Colonic mucosa (tissue), 4 donors: ENCODE results near the gene RNF113B. TPM values are rescaled to one million over a fixed set of nuclear protein-coding genes. Genes with fewer than 3 reads are reported as not detected.

Source experiments
- DNase-seq: peaks from one replicate; pipeline ENCODE4 v3.0.0-alpha.2; 2020
- H3K27ac ChIP-seq: fragments of 200-600 bp; one replicate; pipeline ENCODE4 v1.8.0; 2021
- H3K27me3 ChIP-seq: fragments of 200-600 bp; one replicate; pipeline ENCODE4 v1.8.0; 2021
- H3K36me3 ChIP-seq: fragments of 200-600 bp; one replicate; pipeline ENCODE4 v1.8.0; 2021
- H3K4me1 ChIP-seq: fragments of 200-600 bp; one replicate; pipeline ENCODE4 v1.8.0; 2021; ENCODE audit warnings: mild to moderate bottlenecking
- H3K4me3 ChIP-seq: fragments of 200-600 bp; one replicate; pipeline ENCODE4 v1.8.0; 2021
- H3K9ac ChIP-seq, 2 donors: one replicate each; pipeline ENCODE4 v1.7.0; 2013; ENCODE audit warnings: control low read depth in 2 of 2, low read depth in 2 of 2, low read length in 2 of 2
- H3K9me3 ChIP-seq: fragments of 200-600 bp; one replicate; pipeline ENCODE4 v1.8.0; 2021
- intact Hi-C: fragments of 100-400 bp; cut with DNase I; formaldehyde crosslinking; loops from one replicate; pipeline ENCODE4 v1.14.1; 2022
- total RNA-seq, 2 donors: library from RNA; stranded (reverse); fragmentation: NEBNext Ultra II Directional in 1 of 2; extraction: Animal tissue kit (Norgen Biotek cat#: 25700) in 1 of 2; gene quantifications; one replicate each; pipeline ENCODE4 v1.2.1, GENCODE V29; 2021
- TF ChIP-seq, protein P1 (sequence below): fragments of 200-600 bp; IDR thresholded peaks from one replicate; pipeline ENCODE4 v1.8.0; 2022; ENCODE audit warnings: antibody characterized with exemption, mild to moderate bottlenecking
- donor health status: healthy.
- donor health status: DM: no; HTN: no; CAD: no.
- donor health status: DM: no; HTN: no; CAD: no.

Gene RNF113B
- total RNA-seq, 2 donors from 2014 or later, result not detected

DNA sequence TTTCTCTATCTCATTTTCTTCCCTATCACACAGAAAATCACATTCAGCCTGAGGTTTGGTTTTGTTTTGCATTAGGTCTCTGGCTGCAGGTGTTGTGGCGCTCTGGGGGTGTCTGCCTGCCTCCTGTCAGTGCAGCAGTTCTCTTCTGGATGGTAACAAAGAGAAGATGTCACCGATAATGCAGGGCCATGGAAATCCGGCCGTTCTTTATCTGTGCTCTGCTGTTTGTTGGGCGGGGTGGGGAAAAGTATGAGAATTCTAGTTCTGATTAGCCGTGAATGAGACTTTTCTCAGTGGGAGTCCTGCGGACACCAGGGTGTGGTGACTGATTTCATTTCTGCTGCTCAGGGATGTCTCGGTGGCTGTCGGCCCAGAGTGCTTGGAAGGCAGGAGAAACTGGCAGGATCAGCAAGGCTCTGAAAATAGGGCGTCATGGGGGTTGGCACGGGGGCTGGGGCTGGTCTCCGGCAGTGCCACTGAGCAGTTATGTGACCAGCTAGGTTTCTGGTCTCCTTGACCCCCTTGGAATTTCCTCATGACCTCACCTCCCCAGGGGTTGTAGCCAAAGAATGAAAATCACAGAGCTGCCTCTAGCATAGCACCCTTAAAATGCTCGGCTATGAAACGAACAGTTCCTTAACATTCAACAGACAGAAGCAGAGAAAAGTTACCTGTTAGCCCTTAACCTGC, 5.0 kb downstream of the RNF113B start:
- H3K36me3 ChIP-seq, result no peaks in the 10 kb centered on the region
- TF ChIP-seq, protein P1, sequence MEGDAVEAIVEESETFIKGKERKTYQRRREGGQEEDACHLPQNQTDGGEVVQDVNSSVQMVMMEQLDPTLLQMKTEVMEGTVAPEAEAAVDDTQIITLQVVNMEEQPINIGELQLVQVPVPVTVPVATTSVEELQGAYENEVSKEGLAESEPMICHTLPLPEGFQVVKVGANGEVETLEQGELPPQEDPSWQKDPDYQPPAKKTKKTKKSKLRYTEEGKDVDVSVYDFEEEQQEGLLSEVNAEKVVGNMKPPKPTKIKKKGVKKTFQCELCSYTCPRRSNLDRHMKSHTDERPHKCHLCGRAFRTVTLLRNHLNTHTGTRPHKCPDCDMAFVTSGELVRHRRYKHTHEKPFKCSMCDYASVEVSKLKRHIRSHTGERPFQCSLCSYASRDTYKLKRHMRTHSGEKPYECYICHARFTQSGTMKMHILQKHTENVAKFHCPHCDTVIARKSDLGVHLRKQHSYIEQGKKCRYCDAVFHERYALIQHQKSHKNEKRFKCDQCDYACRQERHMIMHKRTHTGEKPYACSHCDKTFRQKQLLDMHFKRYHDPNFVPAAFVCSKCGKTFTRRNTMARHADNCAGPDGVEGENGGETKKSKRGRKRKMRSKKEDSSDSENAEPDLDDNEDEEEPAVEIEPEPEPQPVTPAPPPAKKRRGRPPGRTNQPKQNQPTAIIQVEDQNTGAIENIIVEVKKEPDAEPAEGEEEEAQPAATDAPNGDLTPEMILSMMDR, result no peak
- peaks cover 8% of the 10 kb centered on the region for H3K4me1 ChIP-seq
- no peak for DNase-seq
- intact Hi-C loops, result no loop called here
- no peaks in the 10 kb centered on the region for H3K27me3 ChIP-seq
- peak overlapping the region in 1 of 2 donors; percentile 12 for H3K9ac ChIP-seq
- no peaks in the 10 kb centered on the region for H3K9me3 ChIP-seq
- H3K4me3 ChIP-seq, result no peak overlapping the region
- H3K27ac ChIP-seq, result peak overlapping the region; percentile 47

DNA sequence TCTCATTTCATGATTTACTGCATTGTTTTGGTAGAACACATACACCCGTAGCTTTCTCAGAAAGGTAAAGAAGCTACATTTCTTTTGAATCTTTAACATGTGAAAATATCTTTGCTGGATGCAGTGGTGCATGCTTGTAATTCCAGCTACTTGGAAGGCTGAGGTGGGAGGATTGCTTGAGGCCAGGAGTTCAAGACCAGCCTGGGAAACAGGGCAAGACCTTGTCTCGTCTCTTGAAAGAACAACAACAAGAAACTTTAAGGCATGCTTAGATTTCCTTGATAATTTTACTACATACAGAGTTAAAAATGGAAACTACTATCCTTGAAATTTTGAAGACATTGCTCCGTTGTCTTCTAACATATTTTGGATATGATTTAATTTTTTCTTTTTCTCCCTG, 7.7 kb downstream of the RNF113B start:
- TF ChIP-seq, protein P1, result no peak
- Histone ChIP-seq H3K9ac (no peak overlapping the region), H3K9me3 (no peaks in the 10 kb centered on the region), H3K4me1 (peaks cover 8% of the 10 kb centered on the region), H3K27me3 (no peaks in the 10 kb centered on the region), H3K36me3 (no peaks in the 10 kb centered on the region), H3K27ac (no peak overlapping the region), H3K4me3 (no peak overlapping the region)
- DNase-seq, result no peak
- intact Hi-C loops, result no loop called here

DNA sequence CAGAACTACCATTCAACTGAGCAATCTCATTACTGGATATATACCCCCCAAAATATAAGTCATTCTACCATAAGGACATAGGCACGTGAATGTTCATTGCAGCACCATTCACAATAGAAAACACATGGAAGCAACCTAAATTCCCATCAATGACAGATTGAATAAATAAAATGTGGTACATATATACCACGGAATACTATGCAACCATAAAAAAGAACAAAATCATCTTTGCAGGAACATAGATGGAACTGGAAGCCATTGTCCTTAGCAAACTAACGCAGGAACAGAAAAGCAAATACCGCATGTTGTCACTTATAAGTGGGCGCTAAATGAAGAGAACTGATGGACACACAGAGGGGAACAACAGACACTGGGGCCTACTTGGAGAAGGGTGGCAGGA, 14.1 kb downstream of the RNF113B start:
- H3K4me1 ChIP-seq, result no peaks in the 10 kb centered on the region
- no peak overlapping the region for H3K27ac ChIP-seq
- intact Hi-C loops, result no loop called here
- H3K4me3 ChIP-seq, result no peak overlapping the region
- TF ChIP-seq, protein P1, result no peak
- no peak for DNase-seq
- H3K9ac ChIP-seq, result no peak overlapping the region
- H3K36me3 ChIP-seq, result no peaks in the 10 kb centered on the region
- no peaks in the 10 kb centered on the region for H3K9me3 ChIP-seq
- H3K27me3 ChIP-seq, result no peaks in the 10 kb centered on the region

DNA sequence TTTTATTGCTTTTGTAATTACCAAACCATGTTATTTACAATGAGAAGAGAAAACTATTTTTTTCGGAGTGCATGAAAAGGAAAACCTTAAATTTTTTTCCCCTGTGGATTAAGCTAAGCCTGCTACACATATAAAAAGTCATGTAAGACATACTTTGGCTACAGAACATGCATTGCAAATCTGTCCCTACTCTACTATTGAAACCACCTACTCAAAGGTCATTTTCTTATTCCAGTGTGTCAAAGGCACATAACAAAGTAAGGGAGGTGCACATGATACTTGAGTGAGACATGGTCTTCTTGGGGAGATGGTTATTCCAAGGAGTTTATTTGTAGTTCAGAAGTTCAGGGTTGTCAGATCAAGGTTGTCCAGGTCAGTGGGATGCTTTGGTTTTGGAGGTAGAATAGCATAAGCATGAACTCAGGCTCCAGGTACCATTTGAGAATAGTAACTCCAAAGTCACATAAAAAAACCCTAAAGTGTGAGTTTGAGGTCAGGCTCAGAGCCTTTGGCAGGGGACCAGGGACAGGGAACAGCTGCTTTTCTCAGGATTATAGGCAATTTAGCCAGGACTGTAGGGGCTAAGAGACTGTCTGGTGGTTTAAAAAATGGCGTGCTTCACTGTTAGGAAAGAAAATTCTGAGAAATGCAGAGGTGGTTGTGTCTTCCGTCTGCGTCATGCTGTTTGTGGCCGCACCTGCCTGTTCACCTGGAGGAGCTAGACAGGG, 18.7 kb downstream of the RNF113B start:
- TF ChIP-seq, protein P1, result no peak
- no peaks in the 10 kb centered on the region for H3K4me1 ChIP-seq
- H3K36me3 ChIP-seq, result no peaks in the 10 kb centered on the region
- H3K27me3 ChIP-seq, result no peaks in the 10 kb centered on the region
- no peak overlapping the region for H3K9ac ChIP-seq
- H3K4me3 ChIP-seq, result no peak overlapping the region
- no peak for DNase-seq
- H3K27ac ChIP-seq, result no peak overlapping the region
- intact Hi-C loops, result no loop called here
- no peaks in the 10 kb centered on the region for H3K9me3 ChIP-seq

DNA sequence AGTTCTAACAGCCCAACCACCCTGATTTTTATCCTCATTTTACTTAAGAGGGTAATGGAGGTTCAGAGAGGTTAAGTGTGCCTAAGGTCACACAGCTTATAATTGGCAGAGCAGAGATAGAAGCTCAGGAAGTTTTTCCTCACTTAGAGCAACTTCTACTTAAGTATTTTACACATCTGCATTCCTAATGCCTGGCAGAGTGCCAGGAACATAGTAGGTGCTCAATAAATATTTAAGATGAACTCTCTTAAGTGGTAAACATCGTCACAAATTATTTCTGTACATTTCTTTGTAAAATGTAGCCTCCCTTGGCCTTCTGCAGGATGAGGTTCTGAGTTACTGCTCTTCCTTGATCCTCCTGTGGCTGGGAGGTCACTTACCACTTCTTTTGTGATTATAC, 19.5 kb downstream of the RNF113B start:
- Histone ChIP-seq H3K9me3 (no peaks in the 10 kb centered on the region), H3K4me3 (no peak overlapping the region), H3K9ac (no peak overlapping the region), H3K27ac (no peak overlapping the region), H3K27me3 (no peaks in the 10 kb centered on the region), H3K36me3 (no peaks in the 10 kb centered on the region), H3K4me1 (no peaks in the 10 kb centered on the region)
- DNase-seq, result no peak
- TF ChIP-seq, protein P1, result no peak
- intact Hi-C loops, result no loop called here
